ENCODE measurements around the gene CTSF.

The CTSF gene

GRCh38 chr11:66529655-66530054 lies 38.8 kb downstream of the CTSF start:
- DNase-seq, result no peak

GRCh38 chr11:66529069-66529468 lies 39.3 kb downstream of the CTSF start:
- no peak for DNase-seq

- no peak for DNase-seq
These were observed 43.9 kb downstream of the CTSF start for GRCh38 chr11:66524304-66525040.

- DNase-seq, result no peak
These were observed 44.8 kb downstream of the CTSF start for GRCh38 chr11:66523611-66524010.
